Measurements from ENCODE around the gene ATG2A.

DNA sequence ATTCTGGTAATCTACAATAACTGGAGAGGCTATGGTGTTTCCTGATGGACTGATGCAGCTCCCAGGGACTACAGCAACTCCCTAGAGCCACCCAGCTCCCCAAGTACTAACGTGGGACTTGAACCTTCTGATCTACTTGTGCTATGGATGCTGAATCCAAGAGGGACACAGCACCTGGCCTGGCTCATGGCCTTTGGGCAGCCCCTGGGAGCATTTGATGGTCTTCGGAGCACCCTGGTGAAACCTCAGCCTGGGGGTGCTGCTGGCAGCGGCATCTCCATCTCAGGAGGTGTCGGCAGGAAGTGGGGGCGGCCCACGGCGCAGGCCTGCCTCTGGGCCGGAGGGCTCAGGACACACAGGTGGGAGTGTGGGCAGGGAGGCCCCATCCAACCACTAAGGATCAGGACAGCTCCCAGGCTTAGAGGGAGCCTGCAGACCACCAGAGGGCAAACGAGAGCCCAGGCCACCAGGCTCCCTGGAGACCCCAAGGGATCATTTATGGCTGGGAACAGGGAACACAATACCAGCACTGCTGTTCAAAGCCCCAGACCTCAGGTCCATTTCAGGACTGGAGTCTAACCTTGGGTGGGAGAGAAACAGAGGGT lies 47.3 kb downstream of the ATG2A start:
- TF ChIP-seq, protein P1, sequence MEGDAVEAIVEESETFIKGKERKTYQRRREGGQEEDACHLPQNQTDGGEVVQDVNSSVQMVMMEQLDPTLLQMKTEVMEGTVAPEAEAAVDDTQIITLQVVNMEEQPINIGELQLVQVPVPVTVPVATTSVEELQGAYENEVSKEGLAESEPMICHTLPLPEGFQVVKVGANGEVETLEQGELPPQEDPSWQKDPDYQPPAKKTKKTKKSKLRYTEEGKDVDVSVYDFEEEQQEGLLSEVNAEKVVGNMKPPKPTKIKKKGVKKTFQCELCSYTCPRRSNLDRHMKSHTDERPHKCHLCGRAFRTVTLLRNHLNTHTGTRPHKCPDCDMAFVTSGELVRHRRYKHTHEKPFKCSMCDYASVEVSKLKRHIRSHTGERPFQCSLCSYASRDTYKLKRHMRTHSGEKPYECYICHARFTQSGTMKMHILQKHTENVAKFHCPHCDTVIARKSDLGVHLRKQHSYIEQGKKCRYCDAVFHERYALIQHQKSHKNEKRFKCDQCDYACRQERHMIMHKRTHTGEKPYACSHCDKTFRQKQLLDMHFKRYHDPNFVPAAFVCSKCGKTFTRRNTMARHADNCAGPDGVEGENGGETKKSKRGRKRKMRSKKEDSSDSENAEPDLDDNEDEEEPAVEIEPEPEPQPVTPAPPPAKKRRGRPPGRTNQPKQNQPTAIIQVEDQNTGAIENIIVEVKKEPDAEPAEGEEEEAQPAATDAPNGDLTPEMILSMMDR (IDR thresholded peaks at IDR 0.05): peak in 2 of 6 experiments; percentile 4 to 13
- no peak for TF ChIP-seq POLR2A (IDR thresholded peaks at IDR 0.05)
- TF ChIP-seq EP300 (IDR thresholded peaks at IDR 0.05): no peak
- no peak for TF ChIP-seq POLR2AphosphoS5 (IDR thresholded peaks at IDR 0.05)
